A673 (cell line): ENCODE results near the gene GRIK4. TPM values are rescaled to one million over a fixed set of nuclear protein-coding genes. Genes with fewer than 3 reads are reported as not detected.

Source experiments
- BruUV-seq: library from RNA; stranded (reverse); fragments of 400-500 nt; replicated peaks from 2 replicates; lab custom pipeline; 2021; lab: Mats Ljungman, UMichigan
- CTCF ChIA-PET: fragments of 300-600 bp; sonication (Branson Sonifier 250); formaldehyde crosslinking; loops from one replicate; lab custom pipeline; 2022; ENCODE audit warnings: antibody characterized with exemption; lab: Charles Lee
- POLR2A ChIA-PET: fragments of 300-600 bp; sonication (Branson Sonifier 250); formaldehyde crosslinking; loops from one replicate; lab custom pipeline; 2022; ENCODE audit warnings: antibody characterized with exemption; ENCODE audit not compliant: low non-redundant PET; lab: Charles Lee
- DNase-seq: peaks from one replicate; pipeline ENCODE4 v3.0.0-alpha.2; 2015; ENCODE audit warnings: low spot score
- H3K27ac ChIP-seq: fragments of 200-600 bp; sonication (generic); 2 replicates; pipeline ENCODE4 v1.5.1; 2016; ENCODE audit warnings: mixed run types, low read depth, mild to moderate bottlenecking, mixed read lengths, antibody characterized with exemption, low read length; ENCODE audit not compliant: poor library complexity, severe bottlenecking
- H3K27me3 ChIP-seq: fragments of 200-600 bp; sonication (generic); replicated peaks from 2 replicates; pipeline ENCODE4 v1.6.1; 2017; ENCODE audit warnings: mixed run types, low read depth, mild to moderate bottlenecking, mixed read lengths, antibody characterized with exemption, low read length; ENCODE audit not compliant: insufficient read depth, poor library complexity
- H3K36me3 ChIP-seq: fragments of 200-600 bp; sonication (generic); 2 replicates; pipeline ENCODE4 v1.6.1; 2016; ENCODE audit warnings: mixed run types, mild to moderate bottlenecking, mixed read lengths, antibody characterized with exemption, low read length; ENCODE audit not compliant: insufficient read depth, poor library complexity, severe bottlenecking
- H3K4me1 ChIP-seq: fragments of 200-600 bp; sonication (generic); 2 replicates; pipeline ENCODE4 v1.6.1; 2017; ENCODE audit warnings: mixed run types, mild to moderate bottlenecking, mixed read lengths, antibody characterized with exemption, low read length; ENCODE audit not compliant: insufficient read depth, poor library complexity, severe bottlenecking
- H3K4me3 ChIP-seq: fragments of 200-600 bp; sonication (generic); 2 replicates; pipeline ENCODE4 v1.5.1; 2016; ENCODE audit warnings: low read depth, mixed run types, mild to moderate bottlenecking, mixed read lengths, low read length; ENCODE audit not compliant: poor library complexity, severe bottlenecking
- H3K9me3 ChIP-seq: fragments of 200-600 bp; sonication (generic); 2 replicates; pipeline ENCODE4 v1.6.1; 2016; ENCODE audit warnings: mixed run types, low read depth, mild to moderate bottlenecking, mixed read lengths, antibody characterized with exemption, low read length; ENCODE audit not compliant: poor library complexity, severe bottlenecking
- CTCF ChIP-seq: fragments of 300-800, 200-600 bp; sonication (generic); conservative IDR thresholded peaks from 2 replicates; pipeline ENCODE4 v1.5.1; 2017; ENCODE audit warnings: low read depth, mild to moderate bottlenecking, antibody characterized with exemption, low read length, moderate library complexity, mixed read lengths
- EZH2 ChIP-seq: fragments of 200-600 bp; sonication (generic); IDR thresholded peaks from 2 replicates; pipeline ENCODE4 v1.6.1; 2017; ENCODE audit warnings: borderline replicate concordance, low read depth, mild to moderate bottlenecking, mixed read lengths, antibody characterized with exemption, low read length; ENCODE audit not compliant: poor library complexity, severe bottlenecking
- intact Hi-C: fragments of 100-400 bp; cut with micrococcal nuclease; formaldehyde crosslinking; loops from one replicate; pipeline ENCODE4 v1.10.0; 2022; ENCODE audit not compliant: unreplicated experiment
- total RNA-seq: library from RNA; stranded (reverse); gene quantifications from 2 replicates; pipeline ENCODE4 v1.2.3, GENCODE V29; 2021

The GRIK4 gene
- total RNA-seq, 1 experiment from 2014 or later, result not detected

DNA sequence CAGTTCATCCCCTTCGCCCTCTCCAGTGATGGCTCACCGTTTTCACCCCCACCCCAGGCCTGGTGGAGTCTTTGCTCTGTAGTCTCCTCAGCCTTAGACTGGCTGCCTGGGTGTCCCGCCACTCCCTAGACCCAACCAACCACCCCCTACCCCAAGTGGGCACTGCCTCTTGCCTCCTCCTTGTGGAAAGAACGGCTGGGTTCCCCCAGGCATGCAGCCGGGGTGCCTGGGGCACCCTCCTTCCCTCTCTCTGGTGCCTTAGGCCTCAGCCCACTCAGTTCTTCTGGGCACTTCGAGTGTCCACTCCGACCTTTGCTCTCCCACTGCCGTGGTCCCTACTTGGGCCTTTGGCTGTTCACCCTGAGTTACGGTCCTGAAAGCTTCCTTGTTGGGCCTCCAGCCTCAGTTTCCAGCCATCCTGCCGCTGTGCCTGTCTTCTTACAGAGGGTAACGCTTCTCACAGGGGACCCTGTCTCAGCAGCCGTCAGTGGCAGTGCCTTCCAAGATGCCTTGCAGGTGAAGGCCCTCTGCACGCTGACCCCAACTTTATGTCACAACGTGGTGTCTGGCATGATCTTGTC is 3.1 kb downstream of the GRIK4 start:
- ChIA-PET CTCF (no interaction called here), POLR2A (no interaction called here)
- no peaks in the 10 kb centered on the region for H3K36me3 ChIP-seq
- peaks cover 27% of the 10 kb centered on the region for H3K27me3 ChIP-seq
- TF ChIP-seq CTCF, result no peak
- no peak for TF ChIP-seq EZH2
- no peak overlapping the region for H3K4me3 ChIP-seq
- DNase-seq, result no peak
- intact Hi-C loops, result no loop called here
- BruUV-seq, result no TSS peak
- H3K4me1 ChIP-seq, result no peaks in the 10 kb centered on the region
- H3K9me3 ChIP-seq, result no peaks in the 10 kb centered on the region
- H3K27ac ChIP-seq, result no peak overlapping the region

- Histone ChIP-seq H3K4me3 (no peak overlapping the region), H3K36me3 (no peaks in the 10 kb centered on the region), H3K9me3 (no peaks in the 10 kb centered on the region), H3K4me1 (no peaks in the 10 kb centered on the region), H3K27ac (no peak overlapping the region), H3K27me3 (peaks cover 27% of the 10 kb centered on the region)
- DNase-seq, result no peak
- intact Hi-C loops, result no loop called here
- CTCF ChIA-PET, result no interaction called here
- TF ChIP-seq EZH2 (no peak), CTCF (no peak)
- POLR2A ChIA-PET, result no interaction called here
- no TSS peak for BruUV-seq
These were observed 3.7 kb downstream of the GRIK4 start for GRCh38 chr11:120515186-120515723.

DNA sequence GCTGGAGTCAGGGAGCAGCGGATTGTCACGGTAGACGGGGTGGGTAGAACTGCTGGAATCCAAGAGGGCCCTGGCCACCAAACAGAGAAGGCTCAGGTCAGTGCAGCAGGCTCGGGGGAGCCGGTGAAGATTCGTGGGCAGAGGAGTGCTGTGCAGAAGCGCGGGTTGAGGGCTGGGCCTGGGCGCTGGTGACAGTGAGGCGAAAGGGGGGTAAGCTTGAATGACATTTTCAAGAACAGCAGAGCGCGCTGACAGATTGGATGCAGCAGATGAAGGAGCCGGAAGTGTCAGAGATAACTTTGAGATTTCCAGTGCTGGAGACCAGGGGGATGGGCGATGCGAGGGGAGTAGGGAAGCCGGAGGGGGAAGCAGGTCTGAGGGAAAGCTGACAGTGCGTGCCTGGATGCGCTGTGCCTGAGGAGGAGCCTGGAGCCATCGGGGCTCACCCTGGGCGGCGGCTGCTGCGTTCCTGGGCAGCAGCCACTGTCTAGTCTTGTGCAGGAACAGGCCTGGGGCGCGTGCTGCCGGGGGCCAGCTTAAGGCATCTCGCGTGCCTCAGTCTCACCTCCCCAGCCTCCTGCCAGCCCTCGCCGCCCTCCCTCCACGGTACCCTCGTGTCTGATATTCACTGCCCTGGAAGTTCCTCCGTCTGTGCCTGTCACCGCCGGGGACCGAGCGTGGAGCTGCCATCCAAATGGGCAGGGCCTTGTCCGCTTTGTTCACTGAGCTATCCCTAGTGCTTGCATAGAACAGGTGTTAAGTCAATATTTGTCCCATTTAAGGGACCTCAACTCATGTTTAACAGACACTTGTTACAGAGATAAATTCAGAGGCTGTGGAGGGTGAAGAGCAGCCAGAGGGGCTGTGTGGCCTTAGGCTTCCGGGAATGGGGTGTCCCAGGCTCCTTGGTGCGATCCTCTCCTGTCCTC is 5.2 kb downstream of the GRIK4 start:
- ChIA-PET POLR2A (no interaction called here), CTCF (no interaction called here)
- no peak for TF ChIP-seq CTCF
- H3K27me3 ChIP-seq, result peaks cover 27% of the 10 kb centered on the region
- intact Hi-C loops, result no loop called here
- no peak overlapping the region for H3K27ac ChIP-seq
- no peak for DNase-seq
- no peaks in the 10 kb centered on the region for H3K9me3 ChIP-seq
- no peaks in the 10 kb centered on the region for H3K4me1 ChIP-seq
- no peaks in the 10 kb centered on the region for H3K36me3 ChIP-seq
- BruUV-seq, result no TSS peak
- no peak overlapping the region for H3K4me3 ChIP-seq
